Fibroblast of villous mesenchyme (primary cell): ENCODE results near the gene PRCC. TPM values are rescaled to one million over a fixed set of nuclear protein-coding genes. Genes with fewer than 3 reads are reported as not detected.
A peak's percentile ranks its signal among the peaks of the same experiment; 100 is the strongest.

ENCODE experiments used
- DNase-seq: peaks from one replicate; pipeline ENCODE4 v3.0.0-alpha.2; 2010; ENCODE audit warnings: low read depth
- H3K4me3 ChIP-seq: 2 replicates; pipeline ENCODE4 v1.5.1; 2011; ENCODE audit warnings: low read depth, mild to moderate bottlenecking, low read length
- total RNA-seq: library from RNA; depleted of rRNA; stranded (reverse); fragments of >200 nt; gene quantifications from 2 replicates; pipeline ENCODE4 v1.2.3, GENCODE V29; 2012
- TF ChIP-seq, protein P1 (sequence below): IDR thresholded peaks from 2 replicates; pipeline ENCODE4 v1.5.1; 2012; ENCODE audit warnings: low read depth, mild to moderate bottlenecking, low read length; ENCODE audit not compliant: insufficient read depth

Gene PRCC
- total RNA-seq, 1 donor, result 19.0 TPM

DNA sequence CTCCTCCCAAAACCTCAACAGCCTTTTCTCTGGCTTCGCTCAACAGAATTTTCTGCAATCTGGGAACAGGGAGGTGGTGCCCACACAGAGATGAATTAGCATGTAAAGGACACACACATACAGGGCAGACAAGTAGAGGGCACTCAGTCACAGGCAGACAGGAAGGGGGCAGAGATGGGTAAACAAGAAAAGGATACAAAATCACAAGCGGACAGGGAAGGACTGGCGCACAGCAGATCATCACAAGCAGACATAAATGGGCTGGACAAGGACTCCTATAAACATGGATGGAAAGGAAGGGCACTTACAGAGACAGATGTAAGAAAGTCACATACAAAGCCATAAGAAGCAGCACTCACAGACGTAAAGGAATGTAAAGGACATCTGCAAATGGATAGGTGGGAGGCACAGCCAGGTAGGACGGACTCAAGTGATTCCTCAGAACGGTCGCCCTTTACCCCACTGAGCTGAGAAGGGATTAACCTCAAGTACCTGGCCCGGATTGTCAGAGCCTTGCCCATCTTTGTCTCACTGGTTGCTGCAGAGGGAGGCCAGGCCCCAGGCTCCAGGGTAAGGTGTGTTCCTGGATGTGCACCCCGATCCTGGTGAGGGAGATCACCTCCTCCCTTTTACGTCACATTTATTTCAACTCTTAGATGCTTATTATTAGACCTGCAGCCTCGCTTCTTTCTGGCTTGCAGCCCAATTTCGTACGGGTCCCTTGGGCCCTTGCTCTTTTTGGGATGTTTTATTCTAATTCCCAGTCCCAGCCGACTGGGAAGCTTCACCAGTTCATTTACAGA, 836 bp upstream of the PRCC start:
- DNase-seq, result peak; percentile 18

GRCh38 chr1:156767879-156768604, 707 bp downstream of the PRCC start:
- H3K4me3 ChIP-seq, result peak overlapping the region; percentile 94
- DNase-seq, result peak; percentile 34
- TF ChIP-seq, protein P1, sequence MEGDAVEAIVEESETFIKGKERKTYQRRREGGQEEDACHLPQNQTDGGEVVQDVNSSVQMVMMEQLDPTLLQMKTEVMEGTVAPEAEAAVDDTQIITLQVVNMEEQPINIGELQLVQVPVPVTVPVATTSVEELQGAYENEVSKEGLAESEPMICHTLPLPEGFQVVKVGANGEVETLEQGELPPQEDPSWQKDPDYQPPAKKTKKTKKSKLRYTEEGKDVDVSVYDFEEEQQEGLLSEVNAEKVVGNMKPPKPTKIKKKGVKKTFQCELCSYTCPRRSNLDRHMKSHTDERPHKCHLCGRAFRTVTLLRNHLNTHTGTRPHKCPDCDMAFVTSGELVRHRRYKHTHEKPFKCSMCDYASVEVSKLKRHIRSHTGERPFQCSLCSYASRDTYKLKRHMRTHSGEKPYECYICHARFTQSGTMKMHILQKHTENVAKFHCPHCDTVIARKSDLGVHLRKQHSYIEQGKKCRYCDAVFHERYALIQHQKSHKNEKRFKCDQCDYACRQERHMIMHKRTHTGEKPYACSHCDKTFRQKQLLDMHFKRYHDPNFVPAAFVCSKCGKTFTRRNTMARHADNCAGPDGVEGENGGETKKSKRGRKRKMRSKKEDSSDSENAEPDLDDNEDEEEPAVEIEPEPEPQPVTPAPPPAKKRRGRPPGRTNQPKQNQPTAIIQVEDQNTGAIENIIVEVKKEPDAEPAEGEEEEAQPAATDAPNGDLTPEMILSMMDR, result no peak

More for the DNA sequence above, 836 bp upstream of the PRCC start:
- TF ChIP-seq, protein P1, result no peak
- H3K4me3 ChIP-seq, result peak overlapping the region; percentile 94

DNA sequence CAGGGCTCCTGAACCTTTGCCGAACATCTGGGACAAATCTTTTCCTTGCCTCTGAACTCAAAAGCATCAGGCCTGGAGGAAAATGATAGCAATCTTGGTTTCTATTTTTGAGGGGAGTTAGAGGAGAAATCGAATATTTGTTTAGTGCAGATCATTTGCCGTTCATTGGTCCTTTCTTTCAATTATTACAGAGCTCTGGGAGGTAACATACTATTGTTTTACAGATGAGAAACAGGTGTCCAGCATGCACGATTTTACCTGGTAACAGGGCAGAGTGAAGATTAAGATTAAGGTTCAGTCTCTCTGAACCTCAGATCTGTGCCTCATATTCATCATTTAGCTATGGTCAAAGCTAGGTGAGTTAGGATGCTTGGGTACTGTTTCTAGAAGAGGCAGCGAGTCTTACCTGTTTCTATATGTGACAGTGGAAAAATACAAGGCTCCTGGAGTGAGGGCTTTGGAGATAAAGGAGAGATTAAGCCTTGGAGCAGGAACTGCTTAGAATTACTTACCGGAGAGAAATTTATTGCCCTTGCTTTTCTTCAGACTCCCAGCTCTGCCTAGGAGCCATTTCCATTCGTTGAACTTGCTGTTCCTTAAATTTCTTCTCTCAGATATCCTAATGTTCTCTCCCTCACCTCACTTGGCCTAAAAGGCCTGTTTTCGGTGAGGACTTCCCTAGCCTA, 1.4 kb downstream of the PRCC start:
- H3K4me3 ChIP-seq, result peak overlapping the region; percentile 94
- DNase-seq, result peak; percentile 19
- TF ChIP-seq, protein P1, result no peak

DNA sequence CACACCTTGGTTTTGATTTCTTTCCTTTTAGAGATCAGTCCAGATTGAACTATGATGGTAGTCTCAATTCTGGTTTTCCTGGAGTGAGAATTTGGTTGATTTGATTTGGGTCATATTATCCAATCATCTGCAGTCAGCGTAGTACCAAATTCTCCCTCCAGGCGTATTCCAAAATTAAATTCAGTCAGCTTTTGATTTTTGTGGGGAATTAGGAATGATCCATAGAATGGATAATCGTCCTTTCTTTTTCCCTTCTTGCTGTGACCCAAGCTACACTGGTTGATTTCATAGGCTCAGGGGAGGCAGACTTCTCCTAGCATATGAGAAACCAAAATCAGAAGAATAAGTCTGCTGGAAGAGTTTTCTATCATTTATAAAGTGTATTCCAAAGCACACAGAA, 4.9 kb downstream of the PRCC start:
- no peak for DNase-seq
- TF ChIP-seq, protein P1, result no peak
- H3K4me3 ChIP-seq, result no peak overlapping the region

GRCh38 chr1:156772728-156773497, 5.6 kb downstream of the PRCC start:
- DNase-seq, result peak; percentile 40
- TF ChIP-seq, protein P1, result no peak
- no peak overlapping the region for H3K4me3 ChIP-seq

GRCh38 chr1:156773607-156774006, 6.3 kb downstream of the PRCC start:
- TF ChIP-seq, protein P1, result peak; percentile 13
- no peak for DNase-seq
- no peak overlapping the region for H3K4me3 ChIP-seq
